ENCODE data around the gene TRAF3. TPM values are rescaled to one million over a fixed set of nuclear protein-coding genes. Genes with fewer than 3 reads are reported as not detected.
A peak's percentile ranks its signal among the peaks of the same experiment; 100 is the strongest.

TRAF3 gene
- total RNA-seq, 1 experiment from 2014 or later, result 49.3 TPM

DNA sequence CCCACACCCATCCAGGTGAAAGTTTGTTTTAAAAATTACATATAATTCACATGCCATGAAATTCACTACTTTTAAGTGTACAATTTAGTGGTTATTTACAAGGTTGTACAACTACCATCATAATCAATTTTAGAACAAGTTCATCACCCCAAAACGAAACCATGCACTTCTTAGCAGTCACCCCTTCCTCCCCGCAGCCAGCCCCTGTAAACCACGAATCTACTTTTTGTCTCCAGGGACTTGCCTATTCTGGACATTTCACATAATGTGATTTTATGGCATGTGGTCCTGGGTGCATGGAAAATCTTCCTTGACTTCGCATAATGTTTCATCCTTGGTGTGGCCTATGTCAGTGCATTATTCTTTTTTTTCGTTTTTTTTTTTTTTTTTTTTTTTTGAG lies 19.2 kb upstream of the TRAF3 start:
- no peak overlapping the region for H3K4me3 ChIP-seq (ENCODE audit: low read depth, low read length, poor library complexity, severe bottlenecking)
- DNase-seq (ENCODE audit: low spot score), result no peak
- ChIA-PET POLR2A (ENCODE audit: low non-redundant PET) (no interaction called here), CTCF (interaction anchor here (0.6 kb wide), 1 partner anchor 633 kb away, joined by 3 read pairs; no protein-coding TSS in a partner anchor)
- H3K27ac ChIP-seq (ENCODE audit: low read depth, low read length, poor library complexity, severe bottlenecking), result no peak overlapping the region
- no peaks in the 10 kb centered on the region for H3K27me3 ChIP-seq (replicated peaks; ENCODE audit: insufficient read depth, low read depth, low read length, poor library complexity)
- H3K4me1 ChIP-seq (ENCODE audit: insufficient read depth, low read length, poor library complexity, severe bottlenecking), result peaks cover 16% of the 10 kb centered on the region
- intact Hi-C loops (cut with micrococcal nuclease; ENCODE audit: unreplicated experiment), result no loop called here
- H3K36me3 ChIP-seq (ENCODE audit: insufficient read depth, low read length, poor library complexity, severe bottlenecking), result no peaks in the 10 kb centered on the region
- BruUV-seq (replicated peaks), result no TSS peak
- no peak for TF ChIP-seq EZH2 (IDR thresholded peaks at IDR 0.05; ENCODE audit: borderline replicate concordance, low read depth, low read length, poor library complexity, severe bottlenecking)
- TF ChIP-seq, protein P1, sequence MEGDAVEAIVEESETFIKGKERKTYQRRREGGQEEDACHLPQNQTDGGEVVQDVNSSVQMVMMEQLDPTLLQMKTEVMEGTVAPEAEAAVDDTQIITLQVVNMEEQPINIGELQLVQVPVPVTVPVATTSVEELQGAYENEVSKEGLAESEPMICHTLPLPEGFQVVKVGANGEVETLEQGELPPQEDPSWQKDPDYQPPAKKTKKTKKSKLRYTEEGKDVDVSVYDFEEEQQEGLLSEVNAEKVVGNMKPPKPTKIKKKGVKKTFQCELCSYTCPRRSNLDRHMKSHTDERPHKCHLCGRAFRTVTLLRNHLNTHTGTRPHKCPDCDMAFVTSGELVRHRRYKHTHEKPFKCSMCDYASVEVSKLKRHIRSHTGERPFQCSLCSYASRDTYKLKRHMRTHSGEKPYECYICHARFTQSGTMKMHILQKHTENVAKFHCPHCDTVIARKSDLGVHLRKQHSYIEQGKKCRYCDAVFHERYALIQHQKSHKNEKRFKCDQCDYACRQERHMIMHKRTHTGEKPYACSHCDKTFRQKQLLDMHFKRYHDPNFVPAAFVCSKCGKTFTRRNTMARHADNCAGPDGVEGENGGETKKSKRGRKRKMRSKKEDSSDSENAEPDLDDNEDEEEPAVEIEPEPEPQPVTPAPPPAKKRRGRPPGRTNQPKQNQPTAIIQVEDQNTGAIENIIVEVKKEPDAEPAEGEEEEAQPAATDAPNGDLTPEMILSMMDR (conservative IDR thresholded peaks at IDR 0.05; ENCODE audit: low read depth, low read length), result no peak
- no peaks in the 10 kb centered on the region for H3K9me3 ChIP-seq (ENCODE audit: low read depth, low read length, poor library complexity, severe bottlenecking)

DNA sequence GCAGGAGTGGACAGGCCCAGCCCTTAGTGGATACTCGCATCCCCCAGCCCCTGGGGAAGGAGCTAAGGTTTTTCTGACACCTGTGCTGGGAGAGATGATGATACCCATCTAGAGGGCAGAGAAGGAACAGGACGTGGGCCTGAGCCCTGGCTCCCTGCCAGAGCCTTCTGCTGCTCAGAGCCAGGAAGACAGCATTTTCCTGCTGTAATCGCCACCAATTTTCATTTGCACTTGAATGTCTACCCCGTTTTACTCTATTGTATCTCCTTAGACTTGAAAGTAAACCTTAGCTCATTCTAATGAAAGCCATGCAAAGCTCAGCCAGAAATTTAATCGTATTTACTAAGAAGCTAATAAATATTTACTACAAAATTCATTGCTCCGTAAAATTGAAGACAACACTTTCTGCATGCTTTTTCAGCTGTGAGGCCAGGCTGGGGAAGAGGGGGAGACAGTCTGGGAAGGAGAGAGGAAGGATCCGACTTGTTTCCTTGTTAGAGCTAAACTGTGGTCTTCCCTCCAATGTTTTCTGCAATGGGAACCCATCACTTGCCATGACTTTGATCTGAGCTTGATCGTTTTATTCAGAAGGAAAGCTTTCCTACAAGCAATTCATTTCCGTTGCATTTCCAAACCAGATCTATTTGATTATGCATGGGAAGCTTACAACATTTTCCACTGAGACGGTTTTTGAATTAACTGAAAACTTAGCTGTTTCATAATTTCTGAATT lies 17.6 kb upstream of the TRAF3 start:
- no peaks in the 10 kb centered on the region for H3K36me3 ChIP-seq (ENCODE audit: insufficient read depth, low read length, poor library complexity, severe bottlenecking)
- no peak overlapping the region for H3K4me3 ChIP-seq (ENCODE audit: low read depth, low read length, poor library complexity, severe bottlenecking)
- H3K9me3 ChIP-seq (ENCODE audit: low read depth, low read length, poor library complexity, severe bottlenecking), result no peaks in the 10 kb centered on the region
- BruUV-seq (replicated peaks), result no TSS peak
- peak; percentile 54 for DNase-seq (ENCODE audit: low spot score)
- TF ChIP-seq, protein P1 (conservative IDR thresholded peaks at IDR 0.05; ENCODE audit: low read depth, low read length), result no peak
- TF ChIP-seq EZH2 (IDR thresholded peaks at IDR 0.05; ENCODE audit: borderline replicate concordance, low read depth, low read length, poor library complexity, severe bottlenecking), result no peak
- POLR2A ChIA-PET (ENCODE audit: low non-redundant PET), result interaction anchor here (0.6 kb wide), 1 partner anchor 584 kb away, joined by 3 read pairs; no protein-coding TSS in a partner anchor
- intact Hi-C loops (cut with micrococcal nuclease; ENCODE audit: unreplicated experiment), result no loop called here
- H3K4me1 ChIP-seq (ENCODE audit: insufficient read depth, low read length, poor library complexity, severe bottlenecking), result peaks cover 24% of the 10 kb centered on the region
- no peaks in the 10 kb centered on the region for H3K27me3 ChIP-seq (replicated peaks; ENCODE audit: insufficient read depth, low read depth, low read length, poor library complexity)
- peak overlapping the region; percentile 6 for H3K27ac ChIP-seq (ENCODE audit: low read depth, low read length, poor library complexity, severe bottlenecking)
- CTCF ChIA-PET, result no interaction called here

DNA sequence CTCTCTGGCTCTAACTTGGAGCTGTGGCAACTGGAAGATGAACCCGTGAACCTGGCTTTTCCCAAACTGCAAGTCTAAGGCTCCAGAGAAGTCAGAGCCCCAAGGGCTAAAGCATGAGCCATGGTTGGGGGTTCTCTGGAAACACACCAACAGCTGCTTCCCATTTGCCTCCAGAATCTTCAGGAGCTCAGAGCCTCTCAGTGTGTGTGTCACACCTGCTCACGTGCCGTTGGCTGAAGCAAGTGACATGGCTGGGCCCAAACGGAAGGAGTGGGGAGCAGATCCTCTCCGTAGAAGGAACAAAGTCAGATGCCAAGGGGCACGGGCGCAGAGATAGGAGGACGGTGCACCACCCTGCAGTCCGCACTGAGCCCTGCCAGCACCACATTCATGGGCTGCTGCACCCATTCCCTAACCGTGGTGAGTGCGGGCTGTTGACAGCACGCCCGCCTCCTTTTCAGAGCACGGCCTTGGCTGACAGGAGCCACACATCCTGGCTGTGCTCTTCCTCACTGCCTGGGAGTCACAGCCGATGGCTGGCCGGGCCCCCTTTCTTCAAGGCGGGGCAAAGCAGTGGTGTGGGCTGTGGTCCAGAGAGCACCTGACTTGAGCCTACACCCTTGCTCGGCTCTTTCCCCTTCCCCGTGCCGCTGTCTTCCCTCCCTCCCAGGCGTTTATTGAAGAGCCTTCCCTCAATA lies 16.6 kb upstream of the TRAF3 start:
- no peaks in the 10 kb centered on the region for H3K9me3 ChIP-seq (ENCODE audit: low read depth, low read length, poor library complexity, severe bottlenecking)
- TF ChIP-seq EZH2 (IDR thresholded peaks at IDR 0.05; ENCODE audit: borderline replicate concordance, low read depth, low read length, poor library complexity, severe bottlenecking), result no peak
- TF ChIP-seq, protein P1 (conservative IDR thresholded peaks at IDR 0.05; ENCODE audit: low read depth, low read length), result no peak
- no peak for DNase-seq (ENCODE audit: low spot score)
- no TSS peak for BruUV-seq (replicated peaks)
- ChIA-PET POLR2A (ENCODE audit: low non-redundant PET) (no interaction called here), CTCF (no interaction called here)
- no peak overlapping the region for H3K4me3 ChIP-seq (ENCODE audit: low read depth, low read length, poor library complexity, severe bottlenecking)
- H3K36me3 ChIP-seq (ENCODE audit: insufficient read depth, low read length, poor library complexity, severe bottlenecking), result no peaks in the 10 kb centered on the region
- H3K4me1 ChIP-seq (ENCODE audit: insufficient read depth, low read length, poor library complexity, severe bottlenecking), result peaks cover 25% of the 10 kb centered on the region
- intact Hi-C loops (cut with micrococcal nuclease; ENCODE audit: unreplicated experiment), result no loop called here
- peak overlapping the region; percentile 6 for H3K27ac ChIP-seq (ENCODE audit: low read depth, low read length, poor library complexity, severe bottlenecking)
- H3K27me3 ChIP-seq (replicated peaks; ENCODE audit: insufficient read depth, low read depth, low read length, poor library complexity), result no peaks in the 10 kb centered on the region

Measured in A673 (cell line).